Gastroesophageal sphincter (tissue), 3 donors: ENCODE measurements around the gene NAPB.

Experiments
- POLR2A ChIP-seq, 2 donors: fragments of 450-650 bp; IDR thresholded peaks; one replicate each; pipeline ENCODE4 v1.6.1; 2017; ENCODE audit warnings: antibody characterized with exemption in 2 of 2, mild to moderate bottlenecking in 2 of 2, moderate library complexity in 1 of 2
- POLR2AphosphoS5 ChIP-seq: sonication (generic); formaldehyde crosslinking; IDR thresholded peaks from one replicate; pipeline ENCODE4 v1.6.1; 2017; ENCODE audit warnings: antibody characterized with exemption
- TF ChIP-seq, protein P1 (sequence below), 4 experiments: fragments of 200-600 bp in 2 of 4; fragments of 450-650 bp in 2 of 4; sonication (generic) in 1 of 4; IDR thresholded peaks; one replicate each; pipeline ENCODE4 v1.5.1; 2017 to 2019; ENCODE audit warnings: antibody characterized with exemption in 4 of 4, mild to moderate bottlenecking in 2 of 4, moderate library complexity in 2 of 4

DNA sequence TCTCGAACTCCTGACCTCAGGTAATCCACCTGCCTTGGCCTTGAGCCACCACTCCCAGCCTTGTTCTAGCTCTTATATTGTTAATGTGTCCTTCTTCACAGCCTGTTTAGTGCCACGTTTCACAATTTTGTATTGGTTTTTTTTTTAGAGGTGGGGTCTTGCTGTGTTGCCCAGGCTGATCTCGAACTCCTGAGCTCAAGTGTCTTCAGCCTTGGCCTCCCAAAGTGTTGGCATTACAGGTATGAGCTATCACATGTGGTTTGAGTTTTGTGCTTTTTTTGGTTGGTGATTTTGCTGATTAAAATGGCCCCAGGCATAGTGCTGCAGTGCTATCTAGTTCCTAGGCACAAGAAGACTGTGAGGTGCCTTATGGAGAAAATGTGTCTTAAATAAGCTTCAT is 12.3 kb upstream of the NAPB start:
- TF ChIP-seq, protein P1, sequence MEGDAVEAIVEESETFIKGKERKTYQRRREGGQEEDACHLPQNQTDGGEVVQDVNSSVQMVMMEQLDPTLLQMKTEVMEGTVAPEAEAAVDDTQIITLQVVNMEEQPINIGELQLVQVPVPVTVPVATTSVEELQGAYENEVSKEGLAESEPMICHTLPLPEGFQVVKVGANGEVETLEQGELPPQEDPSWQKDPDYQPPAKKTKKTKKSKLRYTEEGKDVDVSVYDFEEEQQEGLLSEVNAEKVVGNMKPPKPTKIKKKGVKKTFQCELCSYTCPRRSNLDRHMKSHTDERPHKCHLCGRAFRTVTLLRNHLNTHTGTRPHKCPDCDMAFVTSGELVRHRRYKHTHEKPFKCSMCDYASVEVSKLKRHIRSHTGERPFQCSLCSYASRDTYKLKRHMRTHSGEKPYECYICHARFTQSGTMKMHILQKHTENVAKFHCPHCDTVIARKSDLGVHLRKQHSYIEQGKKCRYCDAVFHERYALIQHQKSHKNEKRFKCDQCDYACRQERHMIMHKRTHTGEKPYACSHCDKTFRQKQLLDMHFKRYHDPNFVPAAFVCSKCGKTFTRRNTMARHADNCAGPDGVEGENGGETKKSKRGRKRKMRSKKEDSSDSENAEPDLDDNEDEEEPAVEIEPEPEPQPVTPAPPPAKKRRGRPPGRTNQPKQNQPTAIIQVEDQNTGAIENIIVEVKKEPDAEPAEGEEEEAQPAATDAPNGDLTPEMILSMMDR (IDR thresholded peaks at IDR 0.05): no peak
- TF ChIP-seq POLR2A (IDR thresholded peaks at IDR 0.05) (no peak), POLR2AphosphoS5 (no peak)
